ENCODE results near the gene CATSPERB.

CATSPERB gene

DNA sequence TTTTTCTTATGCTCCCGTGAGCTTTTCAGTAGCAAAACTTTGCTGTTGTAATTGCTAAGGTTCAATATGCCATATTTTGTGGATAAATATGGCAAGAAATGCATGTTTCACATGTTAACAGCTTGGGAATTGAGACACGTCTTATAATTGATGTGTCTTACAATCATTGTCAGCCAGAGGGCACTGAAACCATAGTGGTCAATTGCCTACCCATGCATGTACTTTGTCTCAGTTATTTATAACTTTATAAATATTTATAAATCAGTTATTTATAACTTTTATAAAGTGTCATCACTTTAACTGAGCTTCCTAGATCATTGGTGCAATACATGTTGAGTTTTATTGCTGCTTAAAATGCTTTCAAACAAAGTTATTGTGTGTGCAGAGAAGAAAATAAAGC lies 82.0 kb downstream of the CATSPERB start:
- Histone ChIP-seq H3K9me3 (ENCODE audit: control insufficient read depth, low read length) (no peaks in the 10 kb centered on the region), H3K36me3 (ENCODE audit: control insufficient read depth, insufficient read depth, low read length) (no peaks in the 10 kb centered on the region), H3K27ac (no peak overlapping the region), H3K4me3 (ENCODE audit: low read depth, low read length) (no peak overlapping the region), H2AFZ (peak overlapping the region; percentile 43), H3K9ac (no peak overlapping the region), H3K79me2 (no peaks in the 10 kb centered on the region), H3K27me3 (ENCODE audit: control insufficient read depth, insufficient read depth, low read length) (no peaks in the 10 kb centered on the region), H3K4me1 (no peaks in the 10 kb centered on the region), H3K4me2 (ENCODE audit: low read length) (no peak overlapping the region)
- TF ChIP-seq, protein P1, sequence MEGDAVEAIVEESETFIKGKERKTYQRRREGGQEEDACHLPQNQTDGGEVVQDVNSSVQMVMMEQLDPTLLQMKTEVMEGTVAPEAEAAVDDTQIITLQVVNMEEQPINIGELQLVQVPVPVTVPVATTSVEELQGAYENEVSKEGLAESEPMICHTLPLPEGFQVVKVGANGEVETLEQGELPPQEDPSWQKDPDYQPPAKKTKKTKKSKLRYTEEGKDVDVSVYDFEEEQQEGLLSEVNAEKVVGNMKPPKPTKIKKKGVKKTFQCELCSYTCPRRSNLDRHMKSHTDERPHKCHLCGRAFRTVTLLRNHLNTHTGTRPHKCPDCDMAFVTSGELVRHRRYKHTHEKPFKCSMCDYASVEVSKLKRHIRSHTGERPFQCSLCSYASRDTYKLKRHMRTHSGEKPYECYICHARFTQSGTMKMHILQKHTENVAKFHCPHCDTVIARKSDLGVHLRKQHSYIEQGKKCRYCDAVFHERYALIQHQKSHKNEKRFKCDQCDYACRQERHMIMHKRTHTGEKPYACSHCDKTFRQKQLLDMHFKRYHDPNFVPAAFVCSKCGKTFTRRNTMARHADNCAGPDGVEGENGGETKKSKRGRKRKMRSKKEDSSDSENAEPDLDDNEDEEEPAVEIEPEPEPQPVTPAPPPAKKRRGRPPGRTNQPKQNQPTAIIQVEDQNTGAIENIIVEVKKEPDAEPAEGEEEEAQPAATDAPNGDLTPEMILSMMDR (IDR thresholded peaks at IDR 0.05): peak; percentile 64

GRCh38 chr14:91647856-91648255 lies 84.0 kb downstream of the CATSPERB start:
- H3K4me1 ChIP-seq: no peaks in the 10 kb centered on the region
- no peak overlapping the region for H3K4me3 ChIP-seq (ENCODE audit: low read depth, low read length)
- no peak overlapping the region for H3K4me2 ChIP-seq (ENCODE audit: low read length)
- H3K36me3 ChIP-seq (ENCODE audit: control insufficient read depth, insufficient read depth, low read length): no peaks in the 10 kb centered on the region
- H3K27me3 ChIP-seq (ENCODE audit: control insufficient read depth, insufficient read depth, low read length): no peaks in the 10 kb centered on the region
- H3K9me3 ChIP-seq (ENCODE audit: control insufficient read depth, low read length): no peaks in the 10 kb centered on the region
- H3K27ac ChIP-seq: no peak overlapping the region
- TF ChIP-seq, protein P1 (IDR thresholded peaks at IDR 0.05): no peak
- no peak overlapping the region for H2AFZ ChIP-seq
- H3K9ac ChIP-seq: no peak overlapping the region
- no peaks in the 10 kb centered on the region for H3K79me2 ChIP-seq

GRCh38 chr14:91636604-91637003 lies 95.3 kb downstream of the CATSPERB start:
- no peak overlapping the region for H3K4me3 ChIP-seq (ENCODE audit: low read depth, low read length)
- H3K27ac ChIP-seq: no peak overlapping the region
- no peaks in the 10 kb centered on the region for H3K4me1 ChIP-seq
- no peaks in the 10 kb centered on the region for H3K9me3 ChIP-seq (ENCODE audit: control insufficient read depth, low read length)
- TF ChIP-seq, protein P1 (IDR thresholded peaks at IDR 0.05): no peak
- H3K4me2 ChIP-seq (ENCODE audit: low read length): no peak overlapping the region
- H3K36me3 ChIP-seq (ENCODE audit: control insufficient read depth, insufficient read depth, low read length): no peaks in the 10 kb centered on the region
- no peak overlapping the region for H3K9ac ChIP-seq
- H3K79me2 ChIP-seq: no peaks in the 10 kb centered on the region
- no peak overlapping the region for H2AFZ ChIP-seq
- no peaks in the 10 kb centered on the region for H3K27me3 ChIP-seq (ENCODE audit: control insufficient read depth, insufficient read depth, low read length)

GRCh38 chr14:91624757-91625156 lies 107.1 kb downstream of the CATSPERB start:
- Histone ChIP-seq H3K79me2 (no peaks in the 10 kb centered on the region), H3K36me3 (ENCODE audit: control insufficient read depth, insufficient read depth, low read length) (no peaks in the 10 kb centered on the region), H3K27ac (no peak overlapping the region), H3K4me1 (no peaks in the 10 kb centered on the region), H3K4me3 (ENCODE audit: low read depth, low read length) (no peak overlapping the region), H2AFZ (no peak overlapping the region), H3K4me2 (ENCODE audit: low read length) (no peak overlapping the region), H3K9me3 (ENCODE audit: control insufficient read depth, low read length) (no peaks in the 10 kb centered on the region), H3K9ac (no peak overlapping the region), H3K27me3 (ENCODE audit: control insufficient read depth, insufficient read depth, low read length) (no peaks in the 10 kb centered on the region)
- TF ChIP-seq, protein P1 (IDR thresholded peaks at IDR 0.05): no peak

GRCh38 chr14:91614187-91614586 lies 117.7 kb downstream of the CATSPERB start:
- no peak overlapping the region for H2AFZ ChIP-seq
- H3K27ac ChIP-seq: no peak overlapping the region
- no peaks in the 10 kb centered on the region for H3K27me3 ChIP-seq (ENCODE audit: control insufficient read depth, insufficient read depth, low read length)
- H3K4me3 ChIP-seq (ENCODE audit: low read depth, low read length): no peak overlapping the region
- no peaks in the 10 kb centered on the region for H3K9me3 ChIP-seq (ENCODE audit: control insufficient read depth, low read length)
- no peaks in the 10 kb centered on the region for H3K79me2 ChIP-seq
- no peak overlapping the region for H3K4me2 ChIP-seq (ENCODE audit: low read length)
- no peaks in the 10 kb centered on the region for H3K36me3 ChIP-seq (ENCODE audit: control insufficient read depth, insufficient read depth, low read length)
- H3K9ac ChIP-seq: no peak overlapping the region
- no peaks in the 10 kb centered on the region for H3K4me1 ChIP-seq
- TF ChIP-seq, protein P1 (IDR thresholded peaks at IDR 0.05): no peak

Data from parathyroid adenoma (tissue), 2 donors.